IPS-20b (cell line): Measurements from ENCODE around the gene ULK3.

Experiments
- H3K27ac ChIP-seq: one replicate; pipeline ENCODE4 v1.5.1; 2013; ENCODE audit warnings: low read length
- H3K27me3 ChIP-seq: 2 replicates; pipeline ENCODE4 v1.6.1; 2013; ENCODE audit warnings: mild to moderate bottlenecking, low read length, inconsistent platforms; ENCODE audit not compliant: insufficient read depth
- H3K36me3 ChIP-seq: 2 replicates; pipeline ENCODE4 v1.6.1; 2013; ENCODE audit warnings: low read depth, mild to moderate bottlenecking, inconsistent platforms, low read length, moderate library complexity; ENCODE audit not compliant: insufficient read depth
- H3K4me1 ChIP-seq: 2 replicates; pipeline ENCODE4 v1.6.1; 2013; ENCODE audit warnings: mild to moderate bottlenecking, control low read depth, inconsistent platforms, low read length, moderate library complexity; ENCODE audit not compliant: insufficient read depth
- H3K4me3 ChIP-seq: 2 replicates; pipeline ENCODE4 v1.5.1; 2013; ENCODE audit warnings: mild to moderate bottlenecking, low read length, inconsistent platforms
- H3K9ac ChIP-seq: 2 replicates; pipeline ENCODE4 v1.6.1; 2013; ENCODE audit warnings: low read depth, mild to moderate bottlenecking, inconsistent platforms, low read length, moderate library complexity
- H3K9me3 ChIP-seq: 2 replicates; pipeline ENCODE4 v1.6.1; 2013; ENCODE audit warnings: mild to moderate bottlenecking, low read depth, low read length, inconsistent platforms; ENCODE audit not compliant: insufficient read depth

ULK3 gene

DNA sequence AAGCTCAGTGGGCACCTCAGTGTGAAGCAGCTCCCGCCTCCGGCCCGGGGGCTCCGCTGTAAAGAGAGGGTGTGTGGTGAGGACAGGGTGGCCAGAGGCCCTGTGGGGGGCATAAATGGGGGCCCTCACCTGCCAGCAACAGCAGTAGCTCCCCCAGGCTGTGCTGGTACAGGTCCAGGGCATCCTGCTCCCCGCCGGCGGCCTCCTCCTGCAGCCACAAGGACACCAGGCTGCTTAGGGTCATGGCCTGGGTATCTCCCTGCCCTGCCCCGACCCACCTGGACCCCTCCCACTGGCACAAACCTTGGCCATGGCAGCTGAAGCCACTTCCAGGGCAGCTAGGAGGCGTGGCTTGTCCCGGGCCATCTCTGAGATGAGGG, 4.8 kb downstream of the ULK3 start:
- H3K27ac ChIP-seq: no peak overlapping the region
- no peak overlapping the region for H3K9ac ChIP-seq
- peaks cover 7% of the 10 kb centered on the region; the same call in 1 of the 2 replicates for H3K36me3 ChIP-seq
- no peak overlapping the region for H3K4me3 ChIP-seq
- 0 out of 2 replicates have a peak, but pooled peaks cover 3% of the 10 kb centered on the region for H3K4me1 ChIP-seq
- H3K9me3 ChIP-seq: no peaks in the 10 kb centered on the region
- H3K27me3 ChIP-seq: no peaks in the 10 kb centered on the region

DNA sequence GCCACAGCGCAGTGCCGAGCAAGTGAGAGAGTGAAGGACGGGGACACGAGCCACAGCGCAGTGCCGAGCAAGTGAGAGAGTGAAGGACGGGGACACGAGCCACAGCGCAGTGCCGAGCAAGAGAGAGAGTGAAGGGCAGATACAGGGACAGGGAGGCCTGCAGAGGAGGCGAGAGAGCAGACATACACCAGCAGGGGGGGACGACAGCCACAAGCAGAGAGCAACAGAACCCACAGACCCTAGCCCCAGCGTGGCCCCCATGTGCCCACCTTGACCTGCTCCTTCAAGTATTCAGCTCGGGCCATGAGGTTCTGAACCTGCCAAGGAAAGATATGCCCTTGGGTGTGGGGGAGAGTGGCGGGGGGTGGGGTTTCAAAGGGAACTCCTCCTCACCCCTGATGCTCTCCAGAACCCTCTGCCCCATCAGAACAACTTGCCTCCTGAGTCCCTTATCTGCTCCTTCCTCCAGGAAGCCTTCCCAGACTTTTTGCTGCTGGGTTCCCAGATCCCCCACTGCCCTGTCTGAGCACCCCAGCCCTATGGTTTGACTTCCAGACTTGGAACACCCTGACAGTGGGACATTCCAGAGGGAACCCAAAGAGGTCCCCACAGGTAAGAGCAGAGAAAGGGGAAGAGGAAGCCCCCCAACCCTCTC, 5.3 kb downstream of the ULK3 start:
- Histone ChIP-seq H3K9ac (no peak overlapping the region), H3K27me3 (no peaks in the 10 kb centered on the region), H3K27ac (no peak overlapping the region), H3K4me3 (no peak overlapping the region), H3K9me3 (no peaks in the 10 kb centered on the region), H3K36me3 (peaks cover 7% of the 10 kb centered on the region; the same call in 1 of the 2 replicates), H3K4me1 (0 out of 2 replicates have a peak, but pooled peaks cover 3% of the 10 kb centered on the region)

- H3K9ac ChIP-seq: no peak overlapping the region
- H3K9me3 ChIP-seq: no peaks in the 10 kb centered on the region
- no peaks in the 10 kb centered on the region for H3K4me1 ChIP-seq
- no peak overlapping the region for H3K27ac ChIP-seq
- H3K4me3 ChIP-seq: no peak overlapping the region
- peaks cover 7% of the 10 kb centered on the region; the same call in 1 of the 2 replicates for H3K36me3 ChIP-seq
- H3K27me3 ChIP-seq: no peaks in the 10 kb centered on the region
Measured at GRCh38 chr15:74836846-74837245, 6.1 kb downstream of the ULK3 start.

DNA sequence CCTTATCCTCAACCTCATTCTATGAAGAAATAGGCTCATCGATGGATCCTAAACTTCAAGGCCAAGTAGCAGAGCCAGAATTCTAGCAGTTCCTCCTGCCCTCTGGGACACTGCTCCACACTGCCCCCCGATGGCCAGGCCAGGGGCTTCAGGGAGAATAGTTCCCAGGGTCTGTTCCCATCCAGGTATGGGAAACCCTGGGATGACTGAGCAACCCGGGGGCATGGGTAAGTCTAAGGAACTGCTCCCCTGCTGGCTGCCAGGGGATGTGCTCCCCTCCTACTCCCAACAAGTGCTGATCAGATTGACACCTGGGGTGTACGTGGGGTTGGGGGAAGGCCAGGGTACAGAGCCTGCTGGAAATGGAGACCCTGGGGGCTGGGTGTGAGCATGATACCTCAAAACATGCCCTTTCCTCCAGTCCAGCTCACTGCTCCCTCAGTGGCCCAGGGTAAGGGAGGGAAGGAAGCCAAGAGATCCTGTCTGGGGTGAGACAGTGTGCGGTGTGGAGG, 7.6 kb downstream of the ULK3 start:
- H3K4me1 ChIP-seq: no peaks in the 10 kb centered on the region
- H3K27me3 ChIP-seq: no peaks in the 10 kb centered on the region
- no peak overlapping the region for H3K9ac ChIP-seq

GRCh38 chr15:74833376-74834107, 9.4 kb downstream of the ULK3 start:
- H3K27ac ChIP-seq: no peak overlapping the region
- H3K9ac ChIP-seq: no peak overlapping the region
- H3K4me3 ChIP-seq: no peak overlapping the region
- peaks cover 6% of the 10 kb centered on the region for H3K27me3 ChIP-seq
- H3K36me3 ChIP-seq: no peaks in the 10 kb centered on the region
- H3K9me3 ChIP-seq: no peaks in the 10 kb centered on the region
- H3K4me1 ChIP-seq: no peaks in the 10 kb centered on the region

More for the DNA sequence above, 7.6 kb downstream of the ULK3 start:
- H3K4me3 ChIP-seq: no peak overlapping the region
- H3K9me3 ChIP-seq: no peaks in the 10 kb centered on the region
- no peak overlapping the region for H3K27ac ChIP-seq
- no peaks in the 10 kb centered on the region for H3K36me3 ChIP-seq

DNA sequence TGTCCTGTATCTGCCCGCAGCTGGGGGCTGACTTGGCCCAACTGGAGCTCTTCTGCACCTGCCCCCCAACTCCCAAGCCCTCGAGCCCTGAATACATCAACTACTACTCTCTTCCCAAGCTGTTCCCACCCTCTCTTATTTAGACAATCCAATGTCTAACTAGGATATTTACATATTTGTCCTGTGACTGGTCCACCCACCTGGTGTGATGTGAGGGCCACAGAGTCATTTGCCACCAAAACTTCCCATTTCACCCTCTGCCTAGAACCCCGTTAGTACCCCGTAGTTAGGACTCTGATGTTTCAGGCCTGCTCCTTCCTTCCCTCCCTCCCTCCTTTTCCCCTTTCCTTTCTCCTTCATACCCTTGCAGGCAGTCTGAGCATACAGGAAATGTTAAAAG, 10.1 kb downstream of the ULK3 start:
- no peak overlapping the region; the same call in 1 of the 2 replicates for H3K9ac ChIP-seq
- H3K27me3 ChIP-seq: peaks cover 13% of the 10 kb centered on the region
- H3K27ac ChIP-seq: no peak overlapping the region
- no peaks in the 10 kb centered on the region for H3K4me1 ChIP-seq
- H3K4me3 ChIP-seq: no peak overlapping the region
- no peaks in the 10 kb centered on the region for H3K36me3 ChIP-seq
- H3K9me3 ChIP-seq: no peaks in the 10 kb centered on the region

DNA sequence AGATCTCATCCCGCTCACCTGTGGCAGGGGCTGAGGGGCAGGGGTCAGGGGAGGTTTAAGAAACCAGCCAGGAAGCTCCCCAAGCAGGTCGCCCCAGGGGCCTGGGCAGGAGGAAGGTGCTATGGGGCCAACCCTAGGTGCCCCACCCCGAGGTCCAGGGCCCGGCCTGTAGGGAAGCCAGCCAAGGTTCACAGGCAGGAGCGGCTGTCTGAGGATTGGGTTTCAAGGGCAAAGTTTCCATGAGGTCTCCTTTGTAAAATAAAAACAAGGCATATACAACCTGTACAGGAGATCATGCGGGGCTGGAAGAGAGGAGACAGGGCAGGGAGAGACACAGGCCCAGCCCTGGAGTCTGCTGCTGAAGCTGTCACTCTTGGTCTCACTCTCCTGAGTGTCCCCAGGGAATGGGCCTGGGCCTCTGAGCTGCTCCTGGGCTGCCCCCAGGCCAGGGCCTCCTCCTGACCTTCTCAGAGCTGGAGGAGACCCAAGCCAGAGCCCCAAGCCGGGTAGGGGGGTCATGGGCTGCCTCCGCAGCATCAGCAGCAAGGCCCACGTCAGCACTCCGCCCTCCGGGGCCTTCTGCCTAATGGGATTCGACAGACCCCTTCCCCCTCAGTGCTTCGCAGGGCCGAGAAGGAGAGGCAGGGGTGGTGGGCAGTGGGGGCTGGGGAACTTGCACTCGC, 11.0 kb downstream of the ULK3 start:
- no peak overlapping the region for H3K9ac ChIP-seq
- peaks cover 22% of the 10 kb centered on the region for H3K27me3 ChIP-seq
- H3K4me1 ChIP-seq: no peaks in the 10 kb centered on the region
- H3K27ac ChIP-seq: no peak overlapping the region
- no peaks in the 10 kb centered on the region for H3K9me3 ChIP-seq
- H3K4me3 ChIP-seq: no peak overlapping the region
- no peaks in the 10 kb centered on the region for H3K36me3 ChIP-seq

- no peaks in the 10 kb centered on the region for H3K9me3 ChIP-seq
- no peaks in the 10 kb centered on the region; the same call in 1 of the 2 replicates for H3K4me1 ChIP-seq
- no peak overlapping the region for H3K27ac ChIP-seq
- peaks cover 32% of the 10 kb centered on the region for H3K27me3 ChIP-seq
- H3K4me3 ChIP-seq: no peak overlapping the region
- no peaks in the 10 kb centered on the region for H3K36me3 ChIP-seq
- H3K9ac ChIP-seq: no peak overlapping the region
Measured at GRCh38 chr15:74830868-74831267, 12.1 kb downstream of the ULK3 start.

DNA sequence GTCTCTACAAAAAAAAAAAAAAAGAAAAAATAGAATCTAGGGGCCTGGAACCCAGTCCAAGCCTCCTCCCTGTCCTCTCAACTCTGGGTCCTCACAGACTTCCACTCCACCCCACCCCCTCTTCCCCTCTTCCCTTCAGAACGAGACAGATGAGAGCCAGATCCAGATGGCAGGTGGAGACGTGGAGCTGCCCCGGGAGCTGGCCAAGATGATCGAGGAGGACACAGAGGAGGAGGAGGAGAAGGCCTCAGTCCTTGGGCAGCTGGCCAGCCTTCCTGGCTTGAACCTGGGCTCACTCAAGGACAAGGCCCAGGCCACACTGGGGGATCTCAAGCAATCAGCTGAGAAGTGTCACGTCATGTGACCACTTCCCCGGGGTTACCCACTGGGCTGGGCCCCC, 13.0 kb downstream of the ULK3 start:
- Histone ChIP-seq H3K36me3 (no peaks in the 10 kb centered on the region), H3K27ac (no peak overlapping the region), H3K9me3 (no peaks in the 10 kb centered on the region), H3K4me1 (no peaks in the 10 kb centered on the region; the same call in 1 of the 2 replicates), H3K9ac (no peak overlapping the region), H3K27me3 (peaks cover 40% of the 10 kb centered on the region), H3K4me3 (no peak overlapping the region)

DNA sequence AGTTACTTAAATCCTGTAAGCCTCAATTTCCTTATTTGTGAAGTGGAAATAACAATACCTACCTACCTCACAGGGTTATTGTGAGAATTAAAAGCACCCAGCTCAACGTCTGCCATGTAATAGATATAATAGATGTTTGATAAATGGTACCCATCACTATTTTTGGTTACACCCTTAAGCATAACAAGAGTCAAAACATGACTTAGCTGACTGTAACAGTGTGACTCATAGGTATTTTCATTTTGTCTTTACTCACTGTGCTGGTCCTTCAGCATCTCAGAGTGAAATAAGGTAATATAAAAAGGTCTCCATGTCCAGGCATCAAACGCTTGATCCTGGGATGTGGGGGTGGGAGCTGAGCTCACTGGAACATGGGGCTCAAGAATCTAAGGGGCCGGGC, 13.5 kb downstream of the ULK3 start:
- H3K36me3 ChIP-seq: no peaks in the 10 kb centered on the region
- no peaks in the 10 kb centered on the region for H3K9me3 ChIP-seq
- no peak overlapping the region for H3K9ac ChIP-seq
- H3K4me3 ChIP-seq: no peak overlapping the region
- H3K4me1 ChIP-seq: no peaks in the 10 kb centered on the region; the same call in 1 of the 2 replicates
- H3K27me3 ChIP-seq: peaks cover 45% of the 10 kb centered on the region
- H3K27ac ChIP-seq: no peak overlapping the region

DNA sequence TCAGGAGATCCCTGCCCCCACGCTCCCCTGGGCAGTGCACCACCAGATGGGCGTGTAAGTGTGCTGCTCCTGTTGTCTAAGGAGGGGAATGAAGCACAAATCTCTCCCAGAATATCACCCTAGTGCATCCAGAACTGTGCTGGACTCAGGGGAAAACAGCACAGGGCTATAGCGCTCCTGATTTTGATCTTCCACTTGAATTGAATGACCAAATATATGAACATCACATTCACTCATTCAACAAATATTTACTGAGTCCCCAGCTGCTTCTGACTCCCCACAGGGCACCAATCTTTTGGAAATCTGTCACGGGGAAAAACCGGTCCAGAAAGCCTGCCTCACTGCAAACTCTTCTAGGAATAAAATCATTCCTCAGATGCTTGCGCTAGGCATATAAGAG, 14.1 kb downstream of the ULK3 start:
- Histone ChIP-seq H3K36me3 (no peaks in the 10 kb centered on the region), H3K27ac (no peak overlapping the region), H3K4me3 (no peak overlapping the region), H3K4me1 (no peaks in the 10 kb centered on the region; the same call in 1 of the 2 replicates), H3K27me3 (peaks cover 52% of the 10 kb centered on the region), H3K9ac (no peak overlapping the region), H3K9me3 (no peaks in the 10 kb centered on the region)
